ENCODE data around the gene AGAP2.

- TF ChIP-seq, protein P1, sequence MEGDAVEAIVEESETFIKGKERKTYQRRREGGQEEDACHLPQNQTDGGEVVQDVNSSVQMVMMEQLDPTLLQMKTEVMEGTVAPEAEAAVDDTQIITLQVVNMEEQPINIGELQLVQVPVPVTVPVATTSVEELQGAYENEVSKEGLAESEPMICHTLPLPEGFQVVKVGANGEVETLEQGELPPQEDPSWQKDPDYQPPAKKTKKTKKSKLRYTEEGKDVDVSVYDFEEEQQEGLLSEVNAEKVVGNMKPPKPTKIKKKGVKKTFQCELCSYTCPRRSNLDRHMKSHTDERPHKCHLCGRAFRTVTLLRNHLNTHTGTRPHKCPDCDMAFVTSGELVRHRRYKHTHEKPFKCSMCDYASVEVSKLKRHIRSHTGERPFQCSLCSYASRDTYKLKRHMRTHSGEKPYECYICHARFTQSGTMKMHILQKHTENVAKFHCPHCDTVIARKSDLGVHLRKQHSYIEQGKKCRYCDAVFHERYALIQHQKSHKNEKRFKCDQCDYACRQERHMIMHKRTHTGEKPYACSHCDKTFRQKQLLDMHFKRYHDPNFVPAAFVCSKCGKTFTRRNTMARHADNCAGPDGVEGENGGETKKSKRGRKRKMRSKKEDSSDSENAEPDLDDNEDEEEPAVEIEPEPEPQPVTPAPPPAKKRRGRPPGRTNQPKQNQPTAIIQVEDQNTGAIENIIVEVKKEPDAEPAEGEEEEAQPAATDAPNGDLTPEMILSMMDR (IDR thresholded peaks at IDR 0.05; ENCODE audit: insufficient read depth, low read length) = no peak
- TF ChIP-seq, protein P2, sequence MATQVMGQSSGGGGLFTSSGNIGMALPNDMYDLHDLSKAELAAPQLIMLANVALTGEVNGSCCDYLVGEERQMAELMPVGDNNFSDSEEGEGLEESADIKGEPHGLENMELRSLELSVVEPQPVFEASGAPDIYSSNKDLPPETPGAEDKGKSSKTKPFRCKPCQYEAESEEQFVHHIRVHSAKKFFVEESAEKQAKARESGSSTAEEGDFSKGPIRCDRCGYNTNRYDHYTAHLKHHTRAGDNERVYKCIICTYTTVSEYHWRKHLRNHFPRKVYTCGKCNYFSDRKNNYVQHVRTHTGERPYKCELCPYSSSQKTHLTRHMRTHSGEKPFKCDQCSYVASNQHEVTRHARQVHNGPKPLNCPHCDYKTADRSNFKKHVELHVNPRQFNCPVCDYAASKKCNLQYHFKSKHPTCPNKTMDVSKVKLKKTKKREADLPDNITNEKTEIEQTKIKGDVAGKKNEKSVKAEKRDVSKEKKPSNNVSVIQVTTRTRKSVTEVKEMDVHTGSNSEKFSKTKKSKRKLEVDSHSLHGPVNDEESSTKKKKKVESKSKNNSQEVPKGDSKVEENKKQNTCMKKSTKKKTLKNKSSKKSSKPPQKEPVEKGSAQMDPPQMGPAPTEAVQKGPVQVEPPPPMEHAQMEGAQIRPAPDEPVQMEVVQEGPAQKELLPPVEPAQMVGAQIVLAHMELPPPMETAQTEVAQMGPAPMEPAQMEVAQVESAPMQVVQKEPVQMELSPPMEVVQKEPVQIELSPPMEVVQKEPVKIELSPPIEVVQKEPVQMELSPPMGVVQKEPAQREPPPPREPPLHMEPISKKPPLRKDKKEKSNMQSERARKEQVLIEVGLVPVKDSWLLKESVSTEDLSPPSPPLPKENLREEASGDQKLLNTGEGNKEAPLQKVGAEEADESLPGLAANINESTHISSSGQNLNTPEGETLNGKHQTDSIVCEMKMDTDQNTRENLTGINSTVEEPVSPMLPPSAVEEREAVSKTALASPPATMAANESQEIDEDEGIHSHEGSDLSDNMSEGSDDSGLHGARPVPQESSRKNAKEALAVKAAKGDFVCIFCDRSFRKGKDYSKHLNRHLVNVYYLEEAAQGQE (IDR thresholded peaks at IDR 0.05; ENCODE audit: insufficient replicate concordance, low read depth) = no peak
These were observed 5.6 kb downstream of the AGAP2 start for GRCh38 chr12:57732726-57733593.

Data from HL-60 (cell line).